Endothelial cell of umbilical vein (primary cell): ENCODE results near the gene RPS27L. TPM values are rescaled to one million over a fixed set of nuclear protein-coding genes. Genes with fewer than 3 reads are reported as not detected.

Source experiments
- BruUV-seq: library from RNA; stranded (reverse); fragments of 400-500 nt; replicated peaks from 2 replicates; lab custom pipeline; 2021; lab: Mats Ljungman, UMichigan
- CTCF ChIA-PET: fragments of 300-600, 350-600 bp; sonication (Branson Sonifier 250); formaldehyde crosslinking; loops from one replicate; lab custom pipeline; 2021; ENCODE audit warnings: antibody characterized with exemption, inconsistent platforms; lab: Charles Lee
- POLR2A ChIA-PET: fragments of 300-600, 350-600 bp; sonication (Branson Sonifier 250); formaldehyde crosslinking; loops from one replicate; lab custom pipeline; 2021; ENCODE audit warnings: antibody characterized with exemption, inconsistent platforms; lab: Charles Lee
- DNase-seq: peaks from one replicate; pipeline ENCODE4 v3.0.0-alpha.2; 2011; ENCODE audit warnings: low read depth, low spot score
- FAIRE-seq: peaks from 2 replicates; lab custom pipeline; 2011; peaks lifted over from hg19 to GRCh38; lab: Jason Lieb, UNC
- H2AFZ ChIP-seq: 2 replicates; pipeline ENCODE4 v1.6.0; 2012; ENCODE audit warnings: low read depth, low read length, control low read depth, inconsistent platforms
- H3K27ac ChIP-seq: 2 replicates; pipeline ENCODE4 v1.5.1; 2011; ENCODE audit warnings: low read depth, mild to moderate bottlenecking, control low read depth, low read length, moderate library complexity; ENCODE audit not compliant: insufficient read depth
- H3K27me3 ChIP-seq, 2 experiments: 2 replicates each; pipeline versions ENCODE4 v1.6.0 to v1.6.1; 2011; ENCODE audit warnings: low read length in 2 of 2, mixed read lengths in 1 of 2; ENCODE audit not compliant: control insufficient read depth in 2 of 2, insufficient read depth in 2 of 2
- H3K36me3 ChIP-seq, 2 experiments: 2 replicates in 1 of 2; 3 replicates in 1 of 2; pipeline ENCODE4 v1.5.1; 2011; ENCODE audit warnings: low read length in 2 of 2, mild to moderate bottlenecking in 1 of 2, moderate library complexity in 1 of 2; ENCODE audit not compliant: control insufficient read depth in 2 of 2, insufficient read depth in 2 of 2; ENCODE audit errors: extremely low read depth in 1 of 2
- H3K4me1 ChIP-seq: 3 replicates; pipeline ENCODE4 v1.5.1; 2011; ENCODE audit warnings: mild to moderate bottlenecking, low read length; ENCODE audit not compliant: control insufficient read depth, insufficient read depth; ENCODE audit errors: extremely low read depth
- H3K4me2 ChIP-seq: 2 replicates; pipeline ENCODE4 v1.6.1; 2011; ENCODE audit warnings: low read length, control low read depth, mixed read lengths; ENCODE audit not compliant: insufficient read depth
- H3K4me3 ChIP-seq, 3 experiments: fragments of 200-600 bp in 1 of 3; sonication (generic), shearing (Covaris generic) in 1 of 3; replicated peaks in 1 of 3; 2 replicates each; pipeline ENCODE4 v1.5.1; 2011 to 2016; ENCODE audit warnings: control low read depth in 3 of 3, low read length in 3 of 3, mild to moderate bottlenecking in 2 of 3, inconsistent platforms in 1 of 3, low read depth in 1 of 3, moderate library complexity in 1 of 3; ENCODE audit not compliant: insufficient read depth in 1 of 3
- H3K79me2 ChIP-seq: 2 replicates; pipeline ENCODE4 v1.6.0; 2012; ENCODE audit warnings: low read length, inconsistent platforms; ENCODE audit not compliant: control insufficient read depth, insufficient read depth
- H3K9ac ChIP-seq: replicated peaks from 2 replicates; pipeline ENCODE3; 2011; ENCODE audit warnings: low read length, control low read depth; ENCODE audit not compliant: insufficient read depth; ENCODE audit errors: extremely low read depth
- H3K9me1 ChIP-seq: replicated peaks from 3 replicates; pipeline ENCODE4 v1.6.0; 2011; ENCODE audit warnings: mild to moderate bottlenecking, low read length; ENCODE audit not compliant: control insufficient read depth, insufficient read depth; ENCODE audit errors: extremely low read depth
- H3K9me3 ChIP-seq: replicated peaks from 2 replicates; pipeline ENCODE4 v1.5.1; 2012; ENCODE audit warnings: low read length, inconsistent platforms; ENCODE audit not compliant: control insufficient read depth, insufficient read depth
- H4K20me1 ChIP-seq: replicated peaks from 2 replicates; pipeline ENCODE3; 2011; ENCODE audit warnings: mild to moderate bottlenecking, low read length; ENCODE audit not compliant: control insufficient read depth, insufficient read depth; ENCODE audit errors: extremely low read depth
- EZH2 ChIP-seq: IDR thresholded peaks from 2 replicates; pipeline ENCODE4 v1.6.1; 2012; ENCODE audit warnings: borderline replicate concordance, low read depth, mild to moderate bottlenecking, moderate library complexity, low read length, inconsistent platforms; ENCODE audit not compliant: severe bottlenecking
- FOS ChIP-seq: IDR thresholded peaks from 2 replicates; pipeline ENCODE4 v1.6.1; 2011; ENCODE audit warnings: mild to moderate bottlenecking, low read length, moderate library complexity, borderline replicate concordance; ENCODE audit not compliant: insufficient read depth
- GATA2 ChIP-seq: IDR thresholded peaks from 2 replicates; pipeline ENCODE4 v1.7.0; 2011; ENCODE audit warnings: low read depth, mild to moderate bottlenecking, moderate library complexity, mixed read lengths, low read length; ENCODE audit not compliant: insufficient read length, insufficient read depth
- JUN ChIP-seq: IDR thresholded peaks from 2 replicates; pipeline ENCODE4 v1.6.1; 2011; ENCODE audit warnings: borderline replicate concordance, low read depth; ENCODE audit not compliant: insufficient read length, insufficient read depth
- MAX ChIP-seq: IDR thresholded peaks from 2 replicates; pipeline ENCODE4 v1.6.1; 2011; ENCODE audit not compliant: insufficient read depth, insufficient read length
- MYC ChIP-seq: IDR thresholded peaks from one replicate; pipeline ENCODE4 v1.6.1; 2011; ENCODE audit warnings: mild to moderate bottlenecking, low read depth, low read length
- POLR2A ChIP-seq: IDR thresholded peaks from 2 replicates; pipeline ENCODE4 v1.6.1; 2012; ENCODE audit warnings: low read depth, mild to moderate bottlenecking, control low read depth, low read length
- POLR2AphosphoS5 ChIP-seq: IDR thresholded peaks from 2 replicates; pipeline ENCODE4 v1.6.1; 2012; ENCODE audit warnings: low read depth, mild to moderate bottlenecking, control low read depth, low read length, moderate library complexity; ENCODE audit not compliant: insufficient read depth
- dilution Hi-C: fragments of 300-500 bp; cut with MboI; formaldehyde crosslinking; loops from one replicate; pipeline ENCODE4 v1.15.0; 2019; ENCODE audit warnings: low sequenced_read_pairs; ENCODE audit not compliant: extremely low pct_ligation_motif_present
- intact Hi-C: fragments of 100-400 bp; cut with micrococcal nuclease; formaldehyde crosslinking; loops from one replicate; pipeline ENCODE4 v1.10.0; 2022
- polyA plus RNA-seq, 4 experiments: library from polyadenylated mRNA; depleted of rRNA in 3 of 4; stranded (reverse) in 3 of 4; unstranded in 1 of 4; fragments of >200 nt; gene quantifications; 2 replicates each; pipeline versions ENCODE4 v1.2.1 to v1.2.3, GENCODE V29; 2011 to 2012; ENCODE audit warnings: missing spikeins in 1 of 4
- total RNA-seq: library from RNA; stranded (reverse); gene quantifications from 2 replicates; pipeline ENCODE4 v1.2.3, GENCODE V29; 2021
- TF ChIP-seq, protein P1 (sequence below), 2 donors: IDR thresholded peaks; 1 replicate in 1 of 2; 2 replicates in 1 of 2; pipeline ENCODE4 v1.5.1; 2011; ENCODE audit warnings: low read length in 2 of 2, mild to moderate bottlenecking in 2 of 2, moderate library complexity in 2 of 2, control low read depth in 1 of 2, inconsistent platforms in 1 of 2, low read depth in 1 of 2; ENCODE audit not compliant: insufficient read depth in 1 of 2; ENCODE audit errors: extremely low read depth in 1 of 2

RPS27L gene
- total and polyA plus RNA-seq, 2 donors (not counting 3 experiments of a cell fraction or from before 2014, with no cell fraction given) = 163 to 345 TPM

DNA sequence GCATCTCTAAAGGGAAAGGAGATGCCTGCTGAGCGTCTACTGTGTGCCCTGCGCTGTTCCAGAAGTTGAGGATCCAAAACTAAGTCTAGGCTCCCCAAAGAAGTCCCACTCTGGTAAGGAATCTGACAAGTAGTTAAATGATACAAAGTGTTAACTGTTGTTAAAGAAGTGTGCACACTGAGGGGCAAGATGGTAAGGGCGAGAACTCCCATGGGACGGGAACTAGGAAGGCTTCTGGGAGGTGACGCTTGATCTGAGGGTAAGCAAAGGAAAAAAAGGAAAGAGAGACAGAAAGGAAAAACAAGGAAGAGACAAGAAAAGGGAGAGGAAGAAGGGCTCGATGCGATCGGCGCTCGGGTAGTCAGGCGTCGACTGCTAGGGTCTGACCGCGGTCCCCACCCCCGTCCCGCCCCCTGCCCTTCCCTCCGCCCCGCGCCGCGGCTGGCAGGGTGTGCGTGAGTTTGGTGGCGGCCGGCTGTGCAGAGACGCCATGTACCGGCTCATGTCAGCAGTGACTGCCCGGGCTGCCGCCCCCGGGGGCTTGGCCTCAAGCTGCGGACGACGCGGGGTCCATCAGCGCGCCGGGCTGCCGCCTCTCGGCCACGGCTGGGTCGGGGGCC lies 35.8 kb downstream of the RPS27L start, which contains the start of gene LACTB:
LACTB (plus strand) TSS at position 480 of the 620 bp plus-strand sequence; CDS start at position 491, 11 bp downstream.
- no peaks in the 10 kb centered on the region for H3K36me3 ChIP-seq
- H3K4me2 ChIP-seq = peak within 1 kb of the TSS; percentile 98
- DNase-seq (peak; percentile 84), FAIRE-seq (peak; percentile 79)
- H3K27me3 ChIP-seq = no peaks in the 10 kb centered on the region
- no peak for TF ChIP-seq EZH2
- TF ChIP-seq JUN = no peak
- peak; percentile 78 for TF ChIP-seq POLR2AphosphoS5
- TF ChIP-seq FOS = no peak
- TF ChIP-seq MAX = peak; percentile 38
- peak; percentile 83 for TF ChIP-seq POLR2A
- no peak for TF ChIP-seq MYC
- TF ChIP-seq, protein P1, sequence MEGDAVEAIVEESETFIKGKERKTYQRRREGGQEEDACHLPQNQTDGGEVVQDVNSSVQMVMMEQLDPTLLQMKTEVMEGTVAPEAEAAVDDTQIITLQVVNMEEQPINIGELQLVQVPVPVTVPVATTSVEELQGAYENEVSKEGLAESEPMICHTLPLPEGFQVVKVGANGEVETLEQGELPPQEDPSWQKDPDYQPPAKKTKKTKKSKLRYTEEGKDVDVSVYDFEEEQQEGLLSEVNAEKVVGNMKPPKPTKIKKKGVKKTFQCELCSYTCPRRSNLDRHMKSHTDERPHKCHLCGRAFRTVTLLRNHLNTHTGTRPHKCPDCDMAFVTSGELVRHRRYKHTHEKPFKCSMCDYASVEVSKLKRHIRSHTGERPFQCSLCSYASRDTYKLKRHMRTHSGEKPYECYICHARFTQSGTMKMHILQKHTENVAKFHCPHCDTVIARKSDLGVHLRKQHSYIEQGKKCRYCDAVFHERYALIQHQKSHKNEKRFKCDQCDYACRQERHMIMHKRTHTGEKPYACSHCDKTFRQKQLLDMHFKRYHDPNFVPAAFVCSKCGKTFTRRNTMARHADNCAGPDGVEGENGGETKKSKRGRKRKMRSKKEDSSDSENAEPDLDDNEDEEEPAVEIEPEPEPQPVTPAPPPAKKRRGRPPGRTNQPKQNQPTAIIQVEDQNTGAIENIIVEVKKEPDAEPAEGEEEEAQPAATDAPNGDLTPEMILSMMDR (IDR thresholded peaks at IDR 0.05; ENCODE audit: extremely low read depth in 1 of 2, insufficient read depth in 1 of 2, low read depth in 1 of 2, low read length in 2 of 2) = no peak
- TF ChIP-seq GATA2 = no peak
- H3K9me3 ChIP-seq = peaks cover 4% of the 10 kb centered on the region
- peak within 1 kb of the TSS; percentile 88 to 99 (median 88) for H3K4me3 ChIP-seq
- H2AFZ ChIP-seq = peak within 1 kb of the TSS; percentile 97
- dilution Hi-C loops = no loop called here
- no peaks in the 10 kb centered on the region for H4K20me1 ChIP-seq
- H3K27ac ChIP-seq = peak within 1 kb of the TSS; percentile 69
- POLR2A ChIA-PET = interaction anchor here (0.7 kb wide), 1 partner anchor 36 kb away, joined by 3 read pairs; the partner anchor contains the start of gene RPS27L
- peaks cover 6% of the 10 kb centered on the region for H3K79me2 ChIP-seq
- peaks cover 4% of the 10 kb centered on the region for H3K4me1 ChIP-seq
- CTCF ChIA-PET = no interaction called here
- H3K9ac ChIP-seq = peak within 1 kb of the TSS; percentile 76
- TSS peak; percentile 94 for BruUV-seq
- intact Hi-C loops = loop anchor here (1.0 to 2.0 kb wide), 8 partner anchors 11 to 281 kb away; partner anchors contain the start of genes APH1B, RAB8B and RPS27L
- no peaks in the 10 kb centered on the region for H3K9me1 ChIP-seq
